Activated CD4-positive, alpha-beta memory T cell treated with anti-CD3 and anti-CD28 coated beads for 36 hours (primary cell): ENCODE measurements around the gene PSMD8. TPM values are rescaled to one million over a fixed set of nuclear protein-coding genes. Genes with fewer than 3 reads are reported as not detected.
A peak's percentile ranks its signal among the peaks of the same experiment; 100 is the strongest.
"Not testable (repeated sequence)": the region's sequence is repeated elsewhere in the genome, so short reads cannot be mapped to it uniquely, and the experiment has no call there.

ENCODE experiments used
- CTCF ChIA-PET: fragments of 350-600 bp; sonication (Branson Sonifier 250); formaldehyde crosslinking; loops from one replicate; lab custom pipeline; 2021; ENCODE audit warnings: antibody characterized with exemption, inconsistent platforms; lab: Charles Lee
- POLR2A ChIA-PET: fragments of 350-600 bp; sonication (Branson Sonifier 250); formaldehyde crosslinking; loops from one replicate; lab custom pipeline; 2021; ENCODE audit warnings: antibody characterized with exemption; lab: Charles Lee
- DNase-seq: peaks from one replicate; pipeline ENCODE4 v3.0.0-alpha.2; 2020
- H3K27ac Mint-ChIP-seq: one replicate; pipeline ENCODE4 v1.8.0; 2021; ENCODE audit warnings: mixed read lengths
- H3K27me3 Mint-ChIP-seq: one replicate; pipeline ENCODE4 v1.8.0; 2021; ENCODE audit warnings: mixed read lengths
- H3K36me3 Mint-ChIP-seq: one replicate; pipeline ENCODE4 v1.8.0; 2021; ENCODE audit warnings: mixed read lengths
- H3K4me1 Mint-ChIP-seq: one replicate; pipeline ENCODE4 v1.8.0; 2021; ENCODE audit warnings: low read depth, mixed read lengths
- H3K4me3 Mint-ChIP-seq: one replicate; pipeline ENCODE4 v1.8.0; 2021; ENCODE audit warnings: mild to moderate bottlenecking, mixed read lengths
- H3K9me3 Mint-ChIP-seq: one replicate; pipeline ENCODE4 v1.8.0; 2021; ENCODE audit warnings: mixed read lengths
- intact Hi-C: fragments of 100-400 bp; cut with micrococcal nuclease; formaldehyde crosslinking; loops from one replicate; pipeline ENCODE4 v1.15.1; 2023
- total RNA-seq, 2 experiments: library from RNA; stranded (reverse); gene quantifications; one replicate each; pipeline ENCODE4 v1.2.3, GENCODE V29; 2021

Gene PSMD8
- total RNA-seq, 2 experiments from 2014 or later = 214 to 224 TPM

- H3K27ac Mint-ChIP-seq = peak overlapping the region; percentile 71
- peaks cover 12% of the 10 kb centered on the region for H3K27me3 Mint-ChIP-seq
- peaks cover 8% of the 10 kb centered on the region for H3K4me1 Mint-ChIP-seq
- intact Hi-C loops = loop anchor here (1.0 kb wide), 1 partner anchor 26 kb away; no protein-coding TSS in a partner anchor
- peak; percentile 94 for DNase-seq
- H3K4me3 Mint-ChIP-seq = peak overlapping the region; percentile 82
- ChIA-PET POLR2A (interaction anchor here (0.9 to 2.1 kb wide), 3 partner anchors 12 to 25 kb away, joined by 3 to 8 read pairs (median 4); partner anchors contain the start of genes GGN and PSMD8), CTCF (interaction anchor here (0.6 to 1.9 kb wide), 4 partner anchors 12 to 119 kb away, joined by 3 to 8 read pairs (median 4); partner anchors contain the start of genes CATSPERG and PSMD8)
- no peaks in the 10 kb centered on the region for H3K9me3 Mint-ChIP-seq
- no peaks in the 10 kb centered on the region for H3K36me3 Mint-ChIP-seq
These were observed 12.1 kb upstream of the PSMD8 start for GRCh38 chr19:38362076-38362945.

GRCh38 chr19:38362946-38363688 lies 11.3 kb upstream of the PSMD8 start:
- H3K36me3 Mint-ChIP-seq, H3K27ac Mint-ChIP-seq, H3K4me1 Mint-ChIP-seq, DNase-seq, H3K9me3 Mint-ChIP-seq: not testable (repeated sequence)
- Mint-ChIP-seq H3K4me3 (peak overlapping the region; percentile 16), H3K27me3 (peaks cover 12% of the 10 kb centered on the region)
- ChIA-PET CTCF (interaction anchor here (0.6 to 1.9 kb wide), 2 partner anchors 11 to 27 kb away, joined by 3 to 8 read pairs; partner anchors contain the start of genes CATSPERG and PSMD8), POLR2A (interaction anchor here (1.3 kb wide), 1 partner anchor 11 kb away, joined by 4 read pairs; the partner anchor contains the start of gene PSMD8)
- intact Hi-C loops = loop anchor here (1.0 kb wide), 1 partner anchor 27 kb away; no protein-coding TSS in a partner anchor

GRCh38 chr19:38367041-38367440 lies 7.3 kb upstream of the PSMD8 start:
- Mint-ChIP-seq H3K9me3 (no peaks in the 10 kb centered on the region), H3K4me1 (peaks cover 1% of the 10 kb centered on the region), H3K27ac (no peak overlapping the region), H3K27me3 (no peaks in the 10 kb centered on the region), H3K36me3 (no peaks in the 10 kb centered on the region), H3K4me3 (no peak overlapping the region)
- no peak for DNase-seq
- CTCF ChIA-PET = interaction anchor here (0.8 kb wide), 1 partner anchor 31 kb away, joined by 4 read pairs; the partner anchor contains the start of gene CATSPERG
- intact Hi-C loops = no loop called here
- POLR2A ChIA-PET = interaction anchor here (1.2 kb wide), 1 partner anchor 16 kb away, joined by 3 read pairs; no protein-coding TSS in a partner anchor

- H3K4me3 Mint-ChIP-seq = no peak overlapping the region
- DNase-seq = no peak
- H3K27ac Mint-ChIP-seq = no peak overlapping the region
- H3K27me3 Mint-ChIP-seq = no peaks in the 10 kb centered on the region
- ChIA-PET CTCF (no interaction called here), POLR2A (no interaction called here)
- intact Hi-C loops = no loop called here
- H3K9me3 Mint-ChIP-seq = no peaks in the 10 kb centered on the region
- H3K36me3 Mint-ChIP-seq = peaks cover under 1% of the 10 kb centered on the region
- H3K4me1 Mint-ChIP-seq = no peaks in the 10 kb centered on the region
These were observed 4.8 kb upstream of the PSMD8 start for GRCh38 chr19:38369584-38369983.

- no peak overlapping the region for H3K4me3 Mint-ChIP-seq
- no peaks in the 10 kb centered on the region for H3K27me3 Mint-ChIP-seq
- intact Hi-C loops = no loop called here
- CTCF ChIA-PET = no interaction called here
- no peaks in the 10 kb centered on the region for H3K9me3 Mint-ChIP-seq
- DNase-seq = no peak
- no peak overlapping the region for H3K27ac Mint-ChIP-seq
- H3K36me3 Mint-ChIP-seq = peaks cover 7% of the 10 kb centered on the region
- POLR2A ChIA-PET = no interaction called here
- peaks cover 5% of the 10 kb centered on the region for H3K4me1 Mint-ChIP-seq
These were observed 4.1 kb upstream of the PSMD8 start for GRCh38 chr19:38370299-38370698.

- Mint-ChIP-seq H3K36me3 (peaks cover 14% of the 10 kb centered on the region), H3K27me3 (no peaks in the 10 kb centered on the region), H3K9me3 (no peaks in the 10 kb centered on the region), H3K4me1 (peaks cover 12% of the 10 kb centered on the region), H3K4me3 (no peak overlapping the region), H3K27ac (no peak overlapping the region)
- intact Hi-C loops = no loop called here
- CTCF ChIA-PET = interaction anchor here (0.6 kb wide), 1 partner anchor 24 kb away, joined by 3 read pairs; no protein-coding TSS in a partner anchor
- POLR2A ChIA-PET = no interaction called here
- no peak for DNase-seq
These were observed 3.3 kb upstream of the PSMD8 start for GRCh38 chr19:38371081-38371480.

- H3K36me3 Mint-ChIP-seq = peaks cover 25% of the 10 kb centered on the region
- H3K27me3 Mint-ChIP-seq = no peaks in the 10 kb centered on the region
- DNase-seq = no peak
- POLR2A ChIA-PET = interaction anchor here (0.7 to 3.1 kb wide), 16 partner anchors 10 to 475 kb away, joined by 3 to 28 read pairs (median 4); partner anchors contain the start of genes CATSPERG, EIF3K, FAM98C and GGN
- H3K9me3 Mint-ChIP-seq = no peaks in the 10 kb centered on the region
- CTCF ChIA-PET = interaction anchor here (0.7 to 5.3 kb wide), 21 partner anchors 11 to 556 kb away, joined by 3 to 40 read pairs (median 4); partner anchors contain the start of genes CATSPERG, FAM98C, GGN and MRPS12
- H3K4me1 Mint-ChIP-seq = peaks cover 20% of the 10 kb centered on the region
- peak overlapping the region; percentile 86 for H3K4me3 Mint-ChIP-seq
- intact Hi-C loops = loop anchor here (1.0 kb wide), 5 partner anchors 14 to 467 kb away; partner anchors contain the start of genes GGN, SIPA1L3 and SPRED3
- peak overlapping the region; percentile 66 for H3K27ac Mint-ChIP-seq
These were observed 452 bp upstream of the PSMD8 start for GRCh38 chr19:38373907-38374331.

- CTCF ChIA-PET = interaction anchor here (1.0 to 5.3 kb wide), 10 partner anchors 10 to 325 kb away, joined by 3 to 40 read pairs (median 6); partner anchors contain the start of genes CATSPERG, FAM98C and GGN
- intact Hi-C loops = no loop called here
- peaks cover 22% of the 10 kb centered on the region for H3K4me1 Mint-ChIP-seq
- no peaks in the 10 kb centered on the region for H3K27me3 Mint-ChIP-seq
- peaks cover 35% of the 10 kb centered on the region for H3K36me3 Mint-ChIP-seq
- H3K27ac Mint-ChIP-seq = peak overlapping the region; percentile 87
- no peak for DNase-seq
- peak overlapping the region; percentile 86 for H3K4me3 Mint-ChIP-seq
- POLR2A ChIA-PET = interaction anchor here (1.2 to 3.1 kb wide), 5 partner anchors 9 to 474 kb away, joined by 3 to 28 read pairs (median 7); partner anchors contain the start of genes CATSPERG and GGN
- H3K9me3 Mint-ChIP-seq = no peaks in the 10 kb centered on the region
These were observed 725 bp downstream of the PSMD8 start for GRCh38 chr19:38375098-38375493.

GRCh38 chr19:38375748-38376147 lies 1.4 kb downstream of the PSMD8 start:
- no peaks in the 10 kb centered on the region for H3K9me3 Mint-ChIP-seq
- no peak for DNase-seq
- no peak overlapping the region for H3K27ac Mint-ChIP-seq
- intact Hi-C loops = no loop called here
- CTCF ChIA-PET = interaction anchor here (0.7 to 5.3 kb wide), 6 partner anchors 12 to 554 kb away, joined by 3 to 40 read pairs (median 6); partner anchors contain the start of genes FAM98C and SARS2
- peaks cover 22% of the 10 kb centered on the region for H3K4me1 Mint-ChIP-seq
- H3K27me3 Mint-ChIP-seq = no peaks in the 10 kb centered on the region
- POLR2A ChIA-PET = interaction anchor here (0.6 to 3.1 kb wide), 3 partner anchors 11 to 59 kb away, joined by 3 to 28 read pairs (median 3); partner anchors contain the start of gene GGN
- H3K4me3 Mint-ChIP-seq = peak overlapping the region; percentile 86
- peaks cover 38% of the 10 kb centered on the region for H3K36me3 Mint-ChIP-seq

- POLR2A ChIA-PET = interaction anchor here (1.3 to 3.1 kb wide), 2 partner anchors 10 to 14 kb away, joined by 3 to 28 read pairs; partner anchors contain the start of gene GGN
- H3K4me1 Mint-ChIP-seq = peaks cover 22% of the 10 kb centered on the region
These were observed 2.2 kb downstream of the PSMD8 start for GRCh38 chr19:38376576-38376975.

GRCh38 chr19:38377052-38377451 lies 2.7 kb downstream of the PSMD8 start:
- CTCF ChIA-PET = interaction anchor here (1.8 to 5.3 kb wide), 2 partner anchors 27 to 133 kb away, joined by 7 to 40 read pairs; partner anchors contain the start of gene FAM98C
- no peak overlapping the region for H3K4me3 Mint-ChIP-seq

More at GRCh38 chr19:38376576-38376975, 2.2 kb downstream of the PSMD8 start:
- Mint-ChIP-seq H3K4me3 (peak overlapping the region; percentile 86), H3K9me3 (no peaks in the 10 kb centered on the region), H3K36me3 (peaks cover 46% of the 10 kb centered on the region), H3K27ac (peak overlapping the region; percentile 40), H3K27me3 (no peaks in the 10 kb centered on the region)
- CTCF ChIA-PET = interaction anchor here (1.3 to 5.3 kb wide), 4 partner anchors 19 to 554 kb away, joined by 3 to 40 read pairs (median 9); partner anchors contain the start of genes FAM98C and SARS2
- DNase-seq = no peak
- intact Hi-C loops = no loop called here

More at GRCh38 chr19:38377052-38377451, 2.7 kb downstream of the PSMD8 start:
- H3K36me3 Mint-ChIP-seq = peaks cover 51% of the 10 kb centered on the region
- H3K27me3 Mint-ChIP-seq = no peaks in the 10 kb centered on the region
- no peaks in the 10 kb centered on the region for H3K9me3 Mint-ChIP-seq
- POLR2A ChIA-PET = no interaction called here
- H3K27ac Mint-ChIP-seq = no peak overlapping the region
- intact Hi-C loops = no loop called here
- H3K4me1 Mint-ChIP-seq = peaks cover 22% of the 10 kb centered on the region
- no peak for DNase-seq
